HepG2 (cell line): ENCODE measurements around the gene ZNF763. TPM values are rescaled to one million over a fixed set of nuclear protein-coding genes. Genes with fewer than 3 reads are reported as not detected.

Source experiments
- AFF4 ChIP-seq: sonication (generic); formaldehyde crosslinking; IDR thresholded peaks from 2 replicates; pipeline ENCODE4 v1.4.0; 2020; ENCODE audit warnings: missing genetic modification reagents
- ATF1 ChIP-seq: IDR thresholded peaks from 2 replicates; pipeline ENCODE4 v1.6.1; 2016; ENCODE audit warnings: mild to moderate bottlenecking, control low read depth
- ATM ChIP-seq: fragments of 450-650 bp; IDR thresholded peaks from 2 replicates; pipeline ENCODE4 v1.7.1; 2017; ENCODE audit warnings: mild to moderate bottlenecking, borderline replicate concordance
- EHMT2 ChIP-seq: fragments of 200-600 bp; sonication (generic); IDR thresholded peaks from 2 replicates; pipeline ENCODE4 v1.7.0; 2017; ENCODE audit warnings: antibody characterized with exemption, low read depth, low read length, borderline replicate concordance
- JUNB ChIP-seq: sonication (generic); formaldehyde crosslinking; IDR thresholded peaks from 2 replicates; pipeline ENCODE4 v1.8.0; 2022; ENCODE audit warnings: missing genetic modification reagents, mild to moderate bottlenecking, borderline replicate concordance
- MTERF4 ChIP-seq: sonication (generic); formaldehyde crosslinking; IDR thresholded peaks from 2 replicates; pipeline ENCODE4 v1.8.0; 2023; ENCODE audit warnings: mild to moderate bottlenecking, missing genetic modification reagents
- NBN ChIP-seq: fragments of 450-650 bp; conservative IDR thresholded peaks from 2 replicates; pipeline ENCODE4 v1.6.1; 2017
- NCOA5 ChIP-seq: sonication (generic); formaldehyde crosslinking; IDR thresholded peaks from 2 replicates; pipeline ENCODE4 v1.4.0; 2020; ENCODE audit warnings: missing genetic modification reagents
- NPAS2 ChIP-seq: sonication (generic); formaldehyde crosslinking; IDR thresholded peaks from 2 replicates; pipeline ENCODE4 v1.8.0; 2022; ENCODE audit warnings: mild to moderate bottlenecking, missing genetic modification reagents, borderline replicate concordance
- SNAI1 ChIP-seq: sonication (generic); formaldehyde crosslinking; IDR thresholded peaks from 2 replicates; pipeline ENCODE4 v1.5.0; 2020; ENCODE audit warnings: mild to moderate bottlenecking, missing genetic modification reagents, borderline replicate concordance
- SNAPC5 ChIP-seq: sonication (generic); formaldehyde crosslinking; IDR thresholded peaks from 2 replicates; pipeline ENCODE4 v1.8.1; 2023; ENCODE audit warnings: mild to moderate bottlenecking, missing genetic modification reagents, borderline replicate concordance
- ZFP1 ChIP-seq: IDR thresholded peaks from 2 replicates; pipeline ENCODE4 v1.6.1; 2016
- ZGPAT ChIP-seq: IDR thresholded peaks from 2 replicates; pipeline ENCODE4 v1.6.1; 2016; ENCODE audit warnings: mild to moderate bottlenecking
- ZMAT3 ChIP-seq: sonication (generic); formaldehyde crosslinking; conservative IDR thresholded peaks from 2 replicates; pipeline ENCODE4 v1.7.0; 2021; ENCODE audit warnings: missing genetic modification reagents
- ZNF17 ChIP-seq: sonication (generic); formaldehyde crosslinking; IDR thresholded peaks from 2 replicates; pipeline ENCODE4 v1.5.0; 2020; ENCODE audit warnings: mild to moderate bottlenecking, missing genetic modification reagents
- ZNF235 ChIP-seq: sonication (generic); formaldehyde crosslinking; IDR thresholded peaks from 2 replicates; pipeline ENCODE4 v1.8.1; 2023; ENCODE audit warnings: mild to moderate bottlenecking, missing genetic modification reagents, borderline replicate concordance
- ZSCAN22 ChIP-seq: sonication (generic); formaldehyde crosslinking; IDR thresholded peaks from 2 replicates; pipeline ENCODE4 v1.4.0; 2020; ENCODE audit warnings: mild to moderate bottlenecking, missing genetic modification reagents
- polyA plus RNA-seq, 8 experiments: library from polyadenylated mRNA; depleted of rRNA in 3 of 8; stranded (reverse) in 7 of 8; unstranded in 1 of 8; fragments of >200 nt; fragmentation: Illumina TruSeq in 4 of 8; extraction: Trizol in 4 of 8; gene quantifications; 2 replicates each; pipeline versions ENCODE4 v1.2.1 to v1.2.3, GENCODE V29; 2011 to 2016; ENCODE audit warnings: low read depth in 4 of 8, missing spikeins in 1 of 8, mixed read lengths in 1 of 8; ENCODE audit not compliant: insufficient read depth in 1 of 8
- total RNA-seq, 5 experiments: library from RNA; depleted of rRNA; stranded (reverse); fragments of >200 nt; fragmentation: Illumina TruSeq; extraction: Trizol; gene quantifications; 2 replicates each; pipeline ENCODE4 v1.2.3, GENCODE V29; 2016; ENCODE audit warnings: low read depth in 1 of 5
- TF ChIP-seq, protein P1 (sequence below): sonication (generic); formaldehyde crosslinking; IDR thresholded peaks from 2 replicates; pipeline ENCODE4 v1.4.0; 2020; ENCODE audit warnings: mild to moderate bottlenecking, missing genetic modification reagents
- TF ChIP-seq, protein P2 (sequence below): IDR thresholded peaks from 2 replicates; pipeline ENCODE4 v1.6.1; 2016; ENCODE audit warnings: low read depth, borderline replicate concordance
- TF ChIP-seq, protein P3 (sequence below): sonication (generic); formaldehyde crosslinking; IDR thresholded peaks from 2 replicates; pipeline ENCODE4 v1.5.1; 2020; ENCODE audit warnings: missing genetic modification reagents, mild to moderate bottlenecking, borderline replicate concordance

ZNF763 gene
- total and polyA plus RNA-seq, 2 of the 13 experiments (the other 11 are each of a cell fraction or from before 2014, with no cell fraction given): 0.08 to 0.42 TPM

GRCh38 chr19:11924886-11925650 lies 39.8 kb upstream of the ZNF763 start, which contains the start of gene ZNF700 (continued):
- TF ChIP-seq, protein P1, sequence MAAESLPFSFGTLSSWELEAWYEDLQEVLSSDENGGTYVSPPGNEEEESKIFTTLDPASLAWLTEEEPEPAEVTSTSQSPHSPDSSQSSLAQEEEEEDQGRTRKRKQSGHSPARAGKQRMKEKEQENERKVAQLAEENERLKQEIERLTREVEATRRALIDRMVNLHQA (CRISPR knock-in tag): no peak
- TF ChIP-seq NCOA5 (CRISPR knock-in tag) (no peak), ZGPAT (CRISPR knock-in tag) (peak; percentile 80; the same call in 1 of the 2 replicates), ZFP1 (CRISPR knock-in tag) (no peak), MTERF4 (CRISPR knock-in tag) (no peak), SNAPC5 (no peak), ATM (no peak), NBN (no peak), JUNB (CRISPR knock-in tag) (no peak), ZNF17 (CRISPR knock-in tag) (no peak), SNAI1 (CRISPR knock-in tag) (no peak), ZNF235 (CRISPR knock-in tag) (0 out of 2 replicates have a peak, but pooled peaks have one; percentile 37), AFF4 (CRISPR knock-in tag) (0 out of 2 replicates have a peak, but pooled peaks have one; percentile 57), EHMT2 (no peak), ZSCAN22 (no peak), ZMAT3 (CRISPR knock-in tag) (peak; percentile 73; the same call in 1 of the 2 replicates), ATF1 (CRISPR knock-in tag) (no peak), NPAS2 (CRISPR knock-in tag) (no peak)
- TF ChIP-seq, protein P2, sequence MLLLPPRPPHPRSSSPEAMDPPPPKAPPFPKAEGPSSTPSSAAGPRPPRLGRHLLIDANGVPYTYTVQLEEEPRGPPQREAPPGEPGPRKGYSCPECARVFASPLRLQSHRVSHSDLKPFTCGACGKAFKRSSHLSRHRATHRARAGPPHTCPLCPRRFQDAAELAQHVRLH: no peak; the same call in 1 of the 2 replicates
- TF ChIP-seq, protein P3, sequence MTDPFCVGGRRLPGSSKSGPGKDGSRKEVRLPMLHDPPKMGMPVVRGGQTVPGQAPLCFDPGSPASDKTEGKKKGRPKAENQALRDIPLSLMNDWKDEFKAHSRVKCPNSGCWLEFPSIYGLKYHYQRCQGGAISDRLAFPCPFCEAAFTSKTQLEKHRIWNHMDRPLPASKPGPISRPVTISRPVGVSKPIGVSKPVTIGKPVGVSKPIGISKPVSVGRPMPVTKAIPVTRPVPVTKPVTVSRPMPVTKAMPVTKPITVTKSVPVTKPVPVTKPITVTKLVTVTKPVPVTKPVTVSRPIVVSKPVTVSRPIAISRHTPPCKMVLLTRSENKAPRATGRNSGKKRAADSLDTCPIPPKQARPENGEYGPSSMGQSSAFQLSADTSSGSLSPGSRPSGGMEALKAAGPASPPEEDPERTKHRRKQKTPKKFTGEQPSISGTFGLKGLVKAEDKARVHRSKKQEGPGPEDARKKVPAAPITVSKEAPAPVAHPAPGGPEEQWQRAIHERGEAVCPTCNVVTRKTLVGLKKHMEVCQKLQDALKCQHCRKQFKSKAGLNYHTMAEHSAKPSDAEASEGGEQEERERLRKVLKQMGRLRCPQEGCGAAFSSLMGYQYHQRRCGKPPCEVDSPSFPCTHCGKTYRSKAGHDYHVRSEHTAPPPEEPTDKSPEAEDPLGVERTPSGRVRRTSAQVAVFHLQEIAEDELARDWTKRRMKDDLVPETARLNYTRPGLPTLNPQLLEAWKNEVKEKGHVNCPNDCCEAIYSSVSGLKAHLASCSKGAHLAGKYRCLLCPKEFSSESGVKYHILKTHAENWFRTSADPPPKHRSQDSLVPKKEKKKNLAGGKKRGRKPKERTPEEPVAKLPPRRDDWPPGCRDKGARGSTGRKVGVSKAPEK (CRISPR knock-in tag): no peak
